ENCODE results near the gene INPP5A.

GRCh38 chr10:132692311-132692710, 154.7 kb downstream of the INPP5A start:
- TF ChIP-seq POLR2A (IDR thresholded peaks at IDR 0.05) (no peak), CTCF (IDR thresholded peaks at IDR 0.05) (no peak), POLR2AphosphoS5 (IDR thresholded peaks at IDR 0.05) (no peak), EP300 (IDR thresholded peaks at IDR 0.05; ENCODE audit: low read depth) (no peak)

All from transverse colon (tissue), 4 donors.